H1 (cell line): ENCODE measurements around the gene PLD2. TPM values are rescaled to one million over a fixed set of nuclear protein-coding genes. Genes with fewer than 3 reads are reported as not detected.

Source experiments
- CTBP2 ChIP-seq: IDR thresholded peaks from 2 replicates; pipeline ENCODE4 v1.7.0; 2011; ENCODE audit warnings: borderline replicate concordance, mild to moderate bottlenecking, moderate library complexity, mixed read lengths, low read length; ENCODE audit not compliant: insufficient read depth, insufficient read length
- KDM4A ChIP-seq: IDR thresholded peaks from one replicate; pipeline ENCODE4 v1.7.1; 2012; ENCODE audit warnings: low read depth, mild to moderate bottlenecking, moderate library complexity, low read length, inconsistent platforms; ENCODE audit not compliant: severe bottlenecking
- RNF2 ChIP-seq: fragments of 200-900, 300-1000 bp; sonication (generic); IDR thresholded peaks from 2 replicates; pipeline ENCODE4 v1.7.1; 2016; ENCODE audit warnings: borderline replicate concordance, low read depth, mild to moderate bottlenecking, antibody characterized with exemption, low read length; ENCODE audit not compliant: poor library complexity, severe bottlenecking; ENCODE audit errors: missing control alignments
- SUZ12 ChIP-seq: fragments of 200-600 bp; sonication (generic); IDR thresholded peaks from 2 replicates; pipeline ENCODE4 v1.6.1; 2012; ENCODE audit warnings: mild to moderate bottlenecking, inconsistent platforms, low read length, moderate library complexity, mixed read lengths
- polyA plus RNA-seq, 7 experiments: library from polyadenylated mRNA; depleted of rRNA in 3 of 7; stranded (reverse) in 5 of 7; unstranded in 2 of 7; fragments of >200 nt in 5 of 7; fragments of 200-250 nt in 2 of 7; gene quantifications; 1 replicate in 5 of 7; 2 replicates in 1 of 7; 4 replicates in 1 of 7; pipeline versions ENCODE4 v1.2.1 to v1.2.3, GENCODE V29; 2011 to 2013; ENCODE audit warnings: missing spikeins in 2 of 7, mixed read lengths in 2 of 7
- total RNA-seq: library from RNA; stranded (reverse); fragmentation: NEBNext Ultra II Directional; extraction: Animal tissue kit (Norgen Biotek cat#: 25700); gene quantifications from 2 replicates; pipeline ENCODE4 v1.2.1, GENCODE V29; 2021
- TF ChIP-seq, protein P1 (sequence below): fragments of 300-600 bp; sonication (generic); IDR thresholded peaks from 2 replicates; pipeline ENCODE4 v1.7.1; 2012; ENCODE audit warnings: low read length, moderate library complexity, mild to moderate bottlenecking, inconsistent platforms; ENCODE audit not compliant: insufficient replicate concordance
- TF ChIP-seq, protein P2 (sequence below): IDR thresholded peaks from 2 replicates; pipeline ENCODE4 v1.6.1; 2012; ENCODE audit warnings: inconsistent platforms

Gene PLD2
- total and polyA plus RNA-seq, 2 of the 8 experiments (the other 6 are each of a cell fraction or from before 2014, with no cell fraction given), result 44.3 to 48.4 TPM

DNA sequence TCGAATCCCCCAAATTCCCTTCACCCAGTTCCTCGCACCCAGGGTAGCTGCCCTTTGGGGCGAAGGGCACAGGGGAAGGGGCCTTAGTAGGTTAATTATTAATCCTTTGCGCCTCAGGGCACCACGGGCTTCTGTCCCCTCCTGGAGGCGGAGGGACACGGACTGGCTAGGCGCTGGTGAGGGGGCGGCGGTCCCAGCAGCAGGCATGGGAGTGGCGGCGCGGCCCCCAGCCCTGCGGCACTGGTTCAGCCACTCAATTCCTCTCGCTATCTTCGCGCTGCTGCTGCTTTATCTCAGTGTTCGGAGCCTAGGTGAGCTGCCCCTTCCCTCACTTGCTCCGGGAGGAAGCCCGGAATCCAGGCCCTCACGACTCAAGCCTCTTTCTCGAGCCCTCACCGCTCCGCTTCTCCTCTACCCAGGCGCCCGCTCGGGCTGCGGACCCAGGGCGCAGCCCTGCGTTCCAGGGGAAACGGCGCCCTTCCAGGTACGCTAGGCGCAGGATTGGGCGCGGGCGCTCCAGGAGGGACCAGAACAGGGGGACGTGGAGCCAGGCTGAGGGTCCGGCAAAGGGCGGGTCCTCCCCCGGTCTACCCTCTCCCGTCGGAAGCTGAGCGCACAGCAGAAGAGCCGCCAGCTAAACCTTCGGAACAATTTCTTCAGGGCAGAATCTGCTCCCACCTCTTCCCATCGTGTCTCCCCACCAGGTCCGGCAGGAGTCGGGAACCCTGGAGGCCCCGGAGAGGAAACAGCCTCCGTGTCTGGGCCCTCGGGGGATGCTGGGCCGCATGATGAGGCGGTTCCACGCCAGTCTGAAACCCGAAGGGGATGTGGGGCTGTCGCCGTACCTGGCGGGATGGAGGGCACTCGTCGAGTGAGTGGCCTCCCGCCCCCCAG is 17.9 kb upstream of the PLD2 start, which contains the start of gene GLTPD2 (continued):
- TF ChIP-seq, protein P1, sequence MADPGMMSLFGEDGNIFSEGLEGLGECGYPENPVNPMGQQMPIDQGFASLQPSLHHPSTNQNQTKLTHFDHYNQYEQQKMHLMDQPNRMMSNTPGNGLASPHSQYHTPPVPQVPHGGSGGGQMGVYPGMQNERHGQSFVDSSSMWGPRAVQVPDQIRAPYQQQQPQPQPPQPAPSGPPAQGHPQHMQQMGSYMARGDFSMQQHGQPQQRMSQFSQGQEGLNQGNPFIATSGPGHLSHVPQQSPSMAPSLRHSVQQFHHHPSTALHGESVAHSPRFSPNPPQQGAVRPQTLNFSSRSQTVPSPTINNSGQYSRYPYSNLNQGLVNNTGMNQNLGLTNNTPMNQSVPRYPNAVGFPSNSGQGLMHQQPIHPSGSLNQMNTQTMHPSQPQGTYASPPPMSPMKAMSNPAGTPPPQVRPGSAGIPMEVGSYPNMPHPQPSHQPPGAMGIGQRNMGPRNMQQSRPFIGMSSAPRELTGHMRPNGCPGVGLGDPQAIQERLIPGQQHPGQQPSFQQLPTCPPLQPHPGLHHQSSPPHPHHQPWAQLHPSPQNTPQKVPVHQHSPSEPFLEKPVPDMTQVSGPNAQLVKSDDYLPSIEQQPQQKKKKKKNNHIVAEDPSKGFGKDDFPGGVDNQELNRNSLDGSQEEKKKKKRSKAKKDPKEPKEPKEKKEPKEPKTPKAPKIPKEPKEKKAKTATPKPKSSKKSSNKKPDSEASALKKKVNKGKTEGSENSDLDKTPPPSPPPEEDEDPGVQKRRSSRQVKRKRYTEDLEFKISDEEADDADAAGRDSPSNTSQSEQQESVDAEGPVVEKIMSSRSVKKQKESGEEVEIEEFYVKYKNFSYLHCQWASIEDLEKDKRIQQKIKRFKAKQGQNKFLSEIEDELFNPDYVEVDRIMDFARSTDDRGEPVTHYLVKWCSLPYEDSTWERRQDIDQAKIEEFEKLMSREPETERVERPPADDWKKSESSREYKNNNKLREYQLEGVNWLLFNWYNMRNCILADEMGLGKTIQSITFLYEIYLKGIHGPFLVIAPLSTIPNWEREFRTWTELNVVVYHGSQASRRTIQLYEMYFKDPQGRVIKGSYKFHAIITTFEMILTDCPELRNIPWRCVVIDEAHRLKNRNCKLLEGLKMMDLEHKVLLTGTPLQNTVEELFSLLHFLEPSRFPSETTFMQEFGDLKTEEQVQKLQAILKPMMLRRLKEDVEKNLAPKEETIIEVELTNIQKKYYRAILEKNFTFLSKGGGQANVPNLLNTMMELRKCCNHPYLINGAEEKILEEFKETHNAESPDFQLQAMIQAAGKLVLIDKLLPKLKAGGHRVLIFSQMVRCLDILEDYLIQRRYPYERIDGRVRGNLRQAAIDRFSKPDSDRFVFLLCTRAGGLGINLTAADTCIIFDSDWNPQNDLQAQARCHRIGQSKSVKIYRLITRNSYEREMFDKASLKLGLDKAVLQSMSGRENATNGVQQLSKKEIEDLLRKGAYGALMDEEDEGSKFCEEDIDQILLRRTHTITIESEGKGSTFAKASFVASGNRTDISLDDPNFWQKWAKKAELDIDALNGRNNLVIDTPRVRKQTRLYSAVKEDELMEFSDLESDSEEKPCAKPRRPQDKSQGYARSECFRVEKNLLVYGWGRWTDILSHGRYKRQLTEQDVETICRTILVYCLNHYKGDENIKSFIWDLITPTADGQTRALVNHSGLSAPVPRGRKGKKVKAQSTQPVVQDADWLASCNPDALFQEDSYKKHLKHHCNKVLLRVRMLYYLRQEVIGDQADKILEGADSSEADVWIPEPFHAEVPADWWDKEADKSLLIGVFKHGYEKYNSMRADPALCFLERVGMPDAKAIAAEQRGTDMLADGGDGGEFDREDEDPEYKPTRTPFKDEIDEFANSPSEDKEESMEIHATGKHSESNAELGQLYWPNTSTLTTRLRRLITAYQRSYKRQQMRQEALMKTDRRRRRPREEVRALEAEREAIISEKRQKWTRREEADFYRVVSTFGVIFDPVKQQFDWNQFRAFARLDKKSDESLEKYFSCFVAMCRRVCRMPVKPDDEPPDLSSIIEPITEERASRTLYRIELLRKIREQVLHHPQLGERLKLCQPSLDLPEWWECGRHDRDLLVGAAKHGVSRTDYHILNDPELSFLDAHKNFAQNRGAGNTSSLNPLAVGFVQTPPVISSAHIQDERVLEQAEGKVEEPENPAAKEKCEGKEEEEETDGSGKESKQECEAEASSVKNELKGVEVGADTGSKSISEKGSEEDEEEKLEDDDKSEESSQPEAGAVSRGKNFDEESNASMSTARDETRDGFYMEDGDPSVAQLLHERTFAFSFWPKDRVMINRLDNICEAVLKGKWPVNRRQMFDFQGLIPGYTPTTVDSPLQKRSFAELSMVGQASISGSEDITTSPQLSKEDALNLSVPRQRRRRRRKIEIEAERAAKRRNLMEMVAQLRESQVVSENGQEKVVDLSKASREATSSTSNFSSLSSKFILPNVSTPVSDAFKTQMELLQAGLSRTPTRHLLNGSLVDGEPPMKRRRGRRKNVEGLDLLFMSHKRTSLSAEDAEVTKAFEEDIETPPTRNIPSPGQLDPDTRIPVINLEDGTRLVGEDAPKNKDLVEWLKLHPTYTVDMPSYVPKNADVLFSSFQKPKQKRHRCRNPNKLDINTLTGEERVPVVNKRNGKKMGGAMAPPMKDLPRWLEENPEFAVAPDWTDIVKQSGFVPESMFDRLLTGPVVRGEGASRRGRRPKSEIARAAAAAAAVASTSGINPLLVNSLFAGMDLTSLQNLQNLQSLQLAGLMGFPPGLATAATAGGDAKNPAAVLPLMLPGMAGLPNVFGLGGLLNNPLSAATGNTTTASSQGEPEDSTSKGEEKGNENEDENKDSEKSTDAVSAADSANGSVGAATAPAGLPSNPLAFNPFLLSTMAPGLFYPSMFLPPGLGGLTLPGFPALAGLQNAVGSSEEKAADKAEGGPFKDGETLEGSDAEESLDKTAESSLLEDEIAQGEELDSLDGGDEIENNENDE, result no peak
- TF ChIP-seq, protein P2, sequence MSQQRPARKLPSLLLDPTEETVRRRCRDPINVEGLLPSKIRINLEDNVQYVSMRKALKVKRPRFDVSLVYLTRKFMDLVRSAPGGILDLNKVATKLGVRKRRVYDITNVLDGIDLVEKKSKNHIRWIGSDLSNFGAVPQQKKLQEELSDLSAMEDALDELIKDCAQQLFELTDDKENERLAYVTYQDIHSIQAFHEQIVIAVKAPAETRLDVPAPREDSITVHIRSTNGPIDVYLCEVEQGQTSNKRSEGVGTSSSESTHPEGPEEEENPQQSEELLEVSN, result no peak
- TF ChIP-seq KDM4A (peak; percentile 74), CTBP2 (no peak), SUZ12 (peak; percentile 63), RNF2 (peak; percentile 38)
